Stimulated activated CD4-positive, alpha-beta T cell treated with anti-CD3 and anti-CD28 coated beads, Interleukin-15, amount 100 ng/mL, for 48 hours (primary cell): ENCODE results near the gene ACAA2.

Experiments
- DNase-seq, 2 donors: peaks; one replicate each; pipeline ENCODE4 v3.0.0-alpha.2; 2020; ENCODE audit warnings: low read depth in 2 of 2

ACAA2 gene

DNA sequence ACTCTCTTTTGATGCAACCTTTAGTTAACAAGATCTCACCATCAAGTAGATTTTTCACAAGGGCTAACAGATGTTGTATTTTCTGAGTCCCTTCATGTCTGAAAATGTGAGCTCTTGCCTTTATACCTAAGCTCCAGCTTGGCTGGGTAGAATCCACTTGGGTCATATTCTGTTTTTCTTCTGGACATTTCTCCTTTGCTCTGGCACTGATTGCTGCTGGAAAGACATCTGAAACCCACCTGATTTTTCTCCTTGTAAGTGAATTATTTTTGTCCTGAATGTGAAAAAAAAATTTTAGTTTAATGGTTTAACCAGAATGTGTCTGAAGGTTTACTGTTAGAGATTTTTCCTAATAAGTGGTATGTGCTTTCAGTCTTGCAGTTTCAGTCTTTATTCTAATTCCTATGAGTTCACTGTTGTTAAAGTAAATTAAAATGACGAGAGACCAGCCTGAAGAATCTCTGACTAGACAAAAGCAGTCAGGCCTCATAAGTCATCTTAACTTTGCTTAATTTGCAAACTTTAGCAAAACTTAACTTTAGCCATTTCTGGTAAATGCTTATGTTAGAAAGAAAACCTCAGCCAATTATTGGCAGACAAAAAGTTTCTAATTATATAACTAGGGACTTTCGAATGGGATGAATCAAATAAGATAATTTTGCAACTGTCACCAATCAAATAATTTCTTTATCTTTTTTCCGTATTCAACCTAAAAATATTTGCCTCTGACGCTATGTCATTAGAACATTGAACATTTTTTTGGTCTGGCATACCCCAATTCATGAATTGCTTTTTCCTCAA is 70.8 kb downstream of the ACAA2 start:
- DNase-seq: no peak

DNA sequence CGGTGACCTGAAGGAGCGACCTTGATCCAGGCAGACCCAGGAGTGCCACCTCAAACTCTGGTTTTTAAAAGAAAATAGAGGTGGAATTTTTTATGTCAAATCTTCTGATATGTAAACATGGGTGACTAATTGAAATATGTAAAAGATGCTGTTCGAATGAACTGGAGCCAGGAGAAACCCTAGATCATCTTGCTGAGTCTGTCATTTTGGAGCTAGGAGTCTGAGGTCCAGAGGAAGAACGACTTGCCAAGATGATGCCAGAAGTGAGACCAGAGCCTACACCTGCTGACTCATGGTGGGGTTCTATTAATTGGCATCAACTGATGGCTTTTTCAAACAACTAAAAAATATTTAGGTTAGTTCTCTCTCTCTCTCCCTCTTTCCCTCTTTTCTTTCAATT is 74.1 kb downstream of the ACAA2 start:
- DNase-seq: no peak

DNA sequence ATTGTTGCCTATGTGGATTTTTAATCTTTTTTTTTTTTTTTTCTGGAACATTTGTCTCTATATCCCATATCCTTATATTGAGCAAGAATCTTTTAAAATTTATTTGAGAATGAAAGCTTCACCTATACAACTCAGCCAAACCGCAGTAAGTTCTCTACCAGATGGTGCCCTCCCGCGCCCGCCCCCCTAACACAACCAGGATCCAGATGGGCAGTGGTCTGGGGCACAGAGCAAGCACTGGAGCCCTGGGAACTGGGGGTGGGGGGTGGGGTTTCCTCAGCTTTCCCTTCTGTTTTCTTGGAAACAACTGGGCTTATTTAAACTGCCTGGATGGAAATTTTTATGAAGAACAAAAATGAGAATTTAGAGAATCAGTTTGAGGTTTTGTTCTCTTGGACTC is 74.6 kb downstream of the ACAA2 start:
- no peak for DNase-seq

- DNase-seq: no peak
Measured at GRCh38 chr18:49734836-49735235, 78.5 kb downstream of the ACAA2 start.

GRCh38 chr18:49733896-49734585 is 79.3 kb downstream of the ACAA2 start:
- no peak for DNase-seq

DNA sequence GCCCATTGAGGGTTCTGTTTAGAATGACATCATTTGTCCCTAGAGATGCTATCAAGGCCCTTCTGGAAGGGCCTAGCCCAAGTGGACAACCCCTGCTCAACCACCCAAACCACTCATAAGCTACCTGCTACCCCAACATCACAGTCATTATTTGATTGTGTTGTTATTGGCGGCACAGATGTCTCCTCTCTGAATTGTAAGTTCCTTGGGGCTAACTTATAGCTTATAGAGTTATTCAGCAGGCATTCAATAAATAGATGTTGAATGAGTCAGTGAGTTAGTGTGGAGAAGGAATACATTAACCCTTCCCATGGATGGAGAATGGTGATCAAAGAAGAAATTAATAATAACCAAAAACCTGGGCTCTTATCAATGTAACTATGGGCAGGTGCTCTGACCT is 80.0 kb downstream of the ACAA2 start:
- no peak for DNase-seq
